GM12878 (cell line): ENCODE measurements around the gene INPP4B. TPM values are rescaled to one million over a fixed set of nuclear protein-coding genes. Genes with fewer than 3 reads are reported as not detected.

Experiments used
- ATAC-seq: fragments of 200-7000 bp; cut with Tn5 transposase; 3 replicates; pipeline ENCODE4 v1.9.1; 2020; ENCODE audit warnings: mild to moderate bottlenecking, moderate library complexity
- BruUV-seq: library from RNA; stranded (reverse); fragments of 400-500 nt; replicated peaks from 2 replicates; lab custom pipeline; 2021; lab: Mats Ljungman, UMichigan
- CTCF ChIA-PET: fragments of 300-600 bp; sonication (Branson Sonifier 250); formaldehyde crosslinking; extraction: SDS; loops from one replicate; lab custom pipeline; 2021; ENCODE audit warnings: inconsistent platforms; lab: Yijun Ruan, JAX
- POLR2A ChIA-PET: fragments of 350-600 bp; formaldehyde crosslinking; extraction: SDS; loops from one replicate; lab custom pipeline; 2021; ENCODE audit warnings: inconsistent platforms; lab: Charles Lee
- RAD21 ChIA-PET: fragments of 300-600 bp; sonication (Branson Sonifier 250); formaldehyde crosslinking; loops from one replicate; lab custom pipeline; 2023; ENCODE audit warnings: antibody characterized with exemption; ENCODE audit not compliant: unreplicated experiment; lab: Charles Lee
- SMC1A ChIA-PET: fragments of 300-600 bp; sonication (Branson Sonifier 250); formaldehyde crosslinking; loops from one replicate; lab custom pipeline; 2023; ENCODE audit not compliant: unreplicated experiment, uncharacterized antibody; lab: Charles Lee
- DNase-seq: peaks from one replicate; pipeline ENCODE4 v3.0.0-alpha.2; 2011; ENCODE audit warnings: low read depth, low spot score
- FAIRE-seq: peaks from 3 replicates; lab custom pipeline; 2011; peaks lifted over from hg19 to GRCh38; lab: Jason Lieb, UNC
- H2AFZ ChIP-seq: 2 replicates; pipeline ENCODE4 v1.6.0; 2011; ENCODE audit warnings: low read depth, low read length, control low read depth; ENCODE audit not compliant: control insufficient read depth
- H3K27ac ChIP-seq: 2 replicates; pipeline ENCODE4 v1.5.1; 2011; ENCODE audit warnings: control low read depth; ENCODE audit not compliant: control insufficient read depth, insufficient read depth
- H3K27me3 ChIP-seq, 2 experiments: replicated peaks in 1 of 2; 2 replicates each; pipeline versions ENCODE4 v1.6.0 to v1.6.1; 2011; ENCODE audit warnings: low read length in 1 of 2; ENCODE audit not compliant: control insufficient read depth in 2 of 2, insufficient read depth in 2 of 2
- H3K36me3 ChIP-seq, 2 experiments: 2 replicates each; pipeline ENCODE4 v1.5.1; 2011; ENCODE audit warnings: low read length in 1 of 2; ENCODE audit not compliant: control insufficient read depth in 2 of 2, insufficient read depth in 2 of 2
- H3K4me1 ChIP-seq: 2 replicates; pipeline ENCODE4 v1.6.1; 2011; ENCODE audit warnings: mild to moderate bottlenecking, low read length, moderate library complexity, mixed read lengths; ENCODE audit not compliant: control insufficient read depth, insufficient read depth
- H3K4me2 ChIP-seq: 2 replicates; pipeline ENCODE4 v1.6.0; 2011; ENCODE audit warnings: control low read depth; ENCODE audit not compliant: control insufficient read depth, insufficient read depth
- H3K4me3 ChIP-seq: fragments of 200-600 bp; sonication (generic); 2 replicates; pipeline ENCODE4 v1.5.1; 2016
- H3K79me2 ChIP-seq: 2 replicates; pipeline ENCODE4 v1.6.0; 2011; ENCODE audit warnings: low read length; ENCODE audit not compliant: control insufficient read depth, insufficient read depth
- H3K9ac ChIP-seq: 2 replicates; pipeline ENCODE4 v1.8.0; 2011; ENCODE audit warnings: low read length, control low read depth, mixed read lengths; ENCODE audit not compliant: control insufficient read depth, insufficient read depth
- H3K9me3 ChIP-seq: replicated peaks from 3 replicates; pipeline ENCODE4 v1.5.1; 2011; ENCODE audit warnings: mild to moderate bottlenecking, low read length; ENCODE audit not compliant: control insufficient read depth, insufficient read depth
- H4K20me1 ChIP-seq: 2 replicates; pipeline ENCODE4 v1.6.0; 2011; ENCODE audit not compliant: control insufficient read depth, insufficient read depth
- BHLHE40 ChIP-seq, 2 experiments: fragments of 450-650 bp in 1 of 2; IDR thresholded peaks; 2 replicates each; pipeline ENCODE4 v1.6.1; 2011 to 2017; ENCODE audit warnings: low read depth in 2 of 2, borderline replicate concordance in 1 of 2, improper control_type of control experiment in 1 of 2, low read length in 1 of 2, mild to moderate bottlenecking in 1 of 2
- EGR1 ChIP-seq, 2 experiments: IDR thresholded peaks; 1 replicate in 1 of 2; 2 replicates in 1 of 2; pipeline ENCODE4 v1.6.1; 2011 to 2012; ENCODE audit warnings: low read depth in 2 of 2, low read length in 2 of 2, borderline replicate concordance in 1 of 2, mild to moderate bottlenecking in 1 of 2, moderate library complexity in 1 of 2
- IKZF2 ChIP-seq, 2 experiments: fragments of 450-650 bp; IDR thresholded peaks; 2 replicates each; pipeline ENCODE4 v1.6.1; 2017; ENCODE audit warnings: mild to moderate bottlenecking in 2 of 2, moderate library complexity in 2 of 2
- KDM1A ChIP-seq: fragments of 200-600 bp; sonication (generic); IDR thresholded peaks from 2 replicates; pipeline ENCODE4 v1.6.1; 2016; ENCODE audit warnings: borderline replicate concordance
- MTA2 ChIP-seq: fragments of 450-650 bp; IDR thresholded peaks from 2 replicates; pipeline ENCODE4 v1.6.1; 2016; ENCODE audit warnings: low read depth, mild to moderate bottlenecking, moderate library complexity
- NR2C2 ChIP-seq: IDR thresholded peaks from 2 replicates; pipeline ENCODE4 v1.6.1; 2011; ENCODE audit warnings: borderline replicate concordance, low read depth; ENCODE audit not compliant: control insufficient read depth, insufficient read length
- SREBF2 ChIP-seq: IDR thresholded peaks from 2 replicates; pipeline ENCODE4 v1.6.1; 2012; ENCODE audit warnings: mild to moderate bottlenecking, low read length
- SUPT20H ChIP-seq: IDR thresholded peaks from 2 replicates; pipeline ENCODE4 v1.6.1; 2011; ENCODE audit warnings: low read depth, mild to moderate bottlenecking, low read length, moderate library complexity, borderline replicate concordance; ENCODE audit not compliant: control insufficient read depth
- ZBED1 ChIP-seq: IDR thresholded peaks from 2 replicates; pipeline ENCODE4 v1.6.1; 2016; ENCODE audit warnings: borderline replicate concordance
- WGBS: methylation state at CpG from one replicate; pipeline ENCODE4 v1.1.6; 2016; ENCODE audit warnings: low lambda C conversion rate; ENCODE audit not compliant: insufficient replicate concordance, insufficient coverage; ENCODE audit errors: missing lambda C conversion rate; 5-methylcytosine and 5-hydroxymethylcytosine counted together
- in situ Hi-C: fragments of 300-500 bp; cut with MboI; formaldehyde crosslinking; loops from 9 replicates; pipeline ENCODE4 v1.14.3; 2018; ENCODE audit warnings: mixed read lengths
- intact Hi-C: fragments of 100-400 bp; cut with micrococcal nuclease; formaldehyde crosslinking; loops from one replicate; pipeline ENCODE4 v1.14.2; 2022; ENCODE audit not compliant: unreplicated experiment
- polyA plus RNA-seq, 11 experiments: library from polyadenylated mRNA; depleted of rRNA in 4 of 11; unstranded in 6 of 11; stranded (reverse) in 5 of 11; fragments of >200 nt; fragmentation: Nextera tagmentation in 4 of 11; fragmentation: Illumina TruSeq in 1 of 11; extraction: Ambion mirVana in 4 of 11; extraction: Trizol in 1 of 11; gene quantifications; 1 replicate in 1 of 11; 2 replicates in 10 of 11; pipeline versions ENCODE4 v1.2.1 to v1.2.3, GENCODE V29; 2011 to 2016; ENCODE audit warnings: inconsistent platforms in 2 of 11, missing spikeins in 2 of 11, low read depth in 1 of 11
- total RNA-seq, 4 experiments: library from RNA; depleted of rRNA in 3 of 4; stranded (reverse); fragments of >200 nt in 3 of 4; fragmentation: Illumina TruSeq in 1 of 4; extraction: Trizol in 1 of 4; gene quantifications; 2 replicates each; pipeline versions ENCODE4 v1.2.1 to v1.2.3, GENCODE V29; 2013 to 2021
- TF ChIP-seq, protein P1 (sequence below): IDR thresholded peaks from 2 replicates; pipeline ENCODE4 v1.6.1; 2012; ENCODE audit warnings: low read length, inconsistent platforms
- TF ChIP-seq, protein P2 (sequence below): fragments of 450-650 bp; IDR thresholded peaks from 2 replicates; pipeline ENCODE4 v1.6.1; 2017; ENCODE audit warnings: mild to moderate bottlenecking, moderate library complexity

Gene INPP4B
- total and polyA plus RNA-seq, 10 of the 15 experiments (the other 5 are each of a cell fraction or from before 2014, with no cell fraction given): 0.53 to 11.2 (median 0.95) TPM

DNA sequence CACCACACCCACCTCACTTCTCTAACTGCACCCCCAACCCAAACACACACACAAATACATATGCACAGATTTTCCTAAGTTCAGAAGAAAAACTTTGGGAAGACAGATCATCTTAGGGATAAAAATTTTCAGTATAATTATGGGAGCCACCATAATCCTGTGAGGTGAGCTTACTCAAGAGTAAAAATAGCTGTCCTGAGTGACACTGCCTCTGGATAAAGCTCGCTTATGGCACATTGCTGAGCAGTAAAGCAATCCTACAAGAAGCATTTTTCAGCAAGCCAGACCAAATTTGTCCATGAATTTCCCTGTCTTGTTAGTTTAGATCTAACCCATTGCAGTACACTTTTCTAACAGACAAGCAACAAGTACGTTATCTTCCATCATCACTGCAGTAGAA is 83.8 kb downstream of the INPP4B start (continued):
- no peak for TF ChIP-seq MTA2

DNA sequence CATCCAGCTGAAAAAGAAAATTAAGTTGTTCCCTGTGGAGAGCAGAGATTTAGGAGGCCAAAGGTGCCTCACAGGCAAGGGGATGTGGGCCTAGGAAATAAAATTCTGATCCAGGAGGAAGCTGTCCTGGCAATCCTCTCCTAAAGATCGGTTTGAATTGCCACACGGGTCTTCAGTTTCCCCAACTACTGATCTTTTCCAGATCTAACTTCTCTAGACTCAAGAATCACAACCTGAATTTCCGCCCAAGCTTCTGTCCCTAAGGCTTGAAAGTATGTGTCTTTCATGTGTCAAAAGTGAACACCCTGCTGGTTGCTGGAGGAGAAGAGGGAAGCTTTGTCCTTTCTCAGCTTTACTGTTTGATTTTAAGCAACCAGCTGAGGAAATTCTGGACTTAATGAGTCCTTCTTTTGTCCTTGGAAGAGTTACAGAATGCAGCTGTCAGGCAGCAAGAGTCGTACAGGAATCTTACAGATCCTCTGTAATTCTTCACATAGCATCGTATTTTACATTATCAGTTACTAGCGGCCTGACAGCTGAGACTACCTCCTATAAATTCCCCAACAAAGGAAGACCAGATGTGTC is 93.8 kb downstream of the INPP4B start:
- SMC1A ChIA-PET: interaction anchor here (0.6 to 2.1 kb wide), 6 partner anchors 9 to 114 kb away, joined by 3 to 4 read pairs (median 3); no protein-coding TSS in a partner anchor
- in situ Hi-C loops: no loop called here

More for the DNA sequence above, 93.8 kb downstream of the INPP4B start:
- Histone ChIP-seq H3K4me2 (no peak overlapping the region), H4K20me1 (no peaks in the 10 kb centered on the region), H2AFZ (no peak overlapping the region), H3K4me3 (no peak overlapping the region), H3K36me3 (no peaks in the 10 kb centered on the region), H3K9ac (no peak overlapping the region), H3K79me2 (no peaks in the 10 kb centered on the region), H3K27me3 (no peaks in the 10 kb centered on the region), H3K9me3 (no peaks in the 10 kb centered on the region), H3K4me1 (no peaks in the 10 kb centered on the region), H3K27ac (no peak overlapping the region)
- intact Hi-C loops: no loop called here
- ChIA-PET CTCF (interaction anchor here (0.9 to 1.0 kb wide), 2 partner anchors 87 to 95 kb away, joined by 3 to 4 read pairs; no protein-coding TSS in a partner anchor), RAD21 (interaction anchor here (2.6 kb wide), 1 partner anchor 18 kb away, joined by 6 read pairs; no protein-coding TSS in a partner anchor), POLR2A (no interaction called here)
- no TSS peak for BruUV-seq
- 8% methylated on average over 6 of the region's 6 CpGs for WGBS
- TF ChIP-seq IKZF2 (IDR thresholded peaks at IDR 0.05): no peak
- TF ChIP-seq KDM1A: no peak
- TF ChIP-seq, protein P1, sequence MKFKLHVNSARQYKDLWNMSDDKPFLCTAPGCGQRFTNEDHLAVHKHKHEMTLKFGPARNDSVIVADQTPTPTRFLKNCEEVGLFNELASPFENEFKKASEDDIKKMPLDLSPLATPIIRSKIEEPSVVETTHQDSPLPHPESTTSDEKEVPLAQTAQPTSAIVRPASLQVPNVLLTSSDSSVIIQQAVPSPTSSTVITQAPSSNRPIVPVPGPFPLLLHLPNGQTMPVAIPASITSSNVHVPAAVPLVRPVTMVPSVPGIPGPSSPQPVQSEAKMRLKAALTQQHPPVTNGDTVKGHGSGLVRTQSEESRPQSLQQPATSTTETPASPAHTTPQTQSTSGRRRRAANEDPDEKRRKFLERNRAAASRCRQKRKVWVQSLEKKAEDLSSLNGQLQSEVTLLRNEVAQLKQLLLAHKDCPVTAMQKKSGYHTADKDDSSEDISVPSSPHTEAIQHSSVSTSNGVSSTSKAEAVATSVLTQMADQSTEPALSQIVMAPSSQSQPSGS: no peak
- TF ChIP-seq, protein P2, sequence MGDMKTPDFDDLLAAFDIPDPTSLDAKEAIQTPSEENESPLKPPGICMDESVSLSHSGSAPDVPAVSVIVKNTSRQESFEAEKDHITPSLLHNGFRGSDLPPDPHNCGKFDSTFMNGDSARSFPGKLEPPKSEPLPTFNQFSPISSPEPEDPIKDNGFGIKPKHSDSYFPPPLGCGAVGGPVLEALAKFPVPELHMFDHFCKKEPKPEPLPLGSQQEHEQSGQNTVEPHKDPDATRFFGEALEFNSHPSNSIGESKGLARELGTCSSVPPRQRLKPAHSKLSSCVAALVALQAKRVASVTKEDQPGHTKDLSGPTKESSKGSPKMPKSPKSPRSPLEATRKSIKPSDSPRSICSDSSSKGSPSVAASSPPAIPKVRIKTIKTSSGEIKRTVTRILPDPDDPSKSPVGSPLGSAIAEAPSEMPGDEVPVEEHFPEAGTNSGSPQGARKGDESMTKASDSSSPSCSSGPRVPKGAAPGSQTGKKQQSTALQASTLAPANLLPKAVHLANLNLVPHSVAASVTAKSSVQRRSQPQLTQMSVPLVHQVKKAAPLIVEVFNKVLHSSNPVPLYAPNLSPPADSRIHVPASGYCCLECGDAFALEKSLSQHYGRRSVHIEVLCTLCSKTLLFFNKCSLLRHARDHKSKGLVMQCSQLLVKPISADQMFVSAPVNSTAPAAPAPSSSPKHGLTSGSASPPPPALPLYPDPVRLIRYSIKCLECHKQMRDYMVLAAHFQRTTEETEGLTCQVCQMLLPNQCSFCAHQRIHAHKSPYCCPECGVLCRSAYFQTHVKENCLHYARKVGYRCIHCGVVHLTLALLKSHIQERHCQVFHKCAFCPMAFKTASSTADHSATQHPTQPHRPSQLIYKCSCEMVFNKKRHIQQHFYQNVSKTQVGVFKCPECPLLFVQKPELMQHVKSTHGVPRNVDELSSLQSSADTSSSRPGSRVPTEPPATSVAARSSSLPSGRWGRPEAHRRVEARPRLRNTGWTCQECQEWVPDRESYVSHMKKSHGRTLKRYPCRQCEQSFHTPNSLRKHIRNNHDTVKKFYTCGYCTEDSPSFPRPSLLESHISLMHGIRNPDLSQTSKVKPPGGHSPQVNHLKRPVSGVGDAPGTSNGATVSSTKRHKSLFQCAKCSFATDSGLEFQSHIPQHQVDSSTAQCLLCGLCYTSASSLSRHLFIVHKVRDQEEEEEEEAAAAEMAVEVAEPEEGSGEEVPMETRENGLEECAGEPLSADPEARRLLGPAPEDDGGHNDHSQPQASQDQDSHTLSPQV: no peak
- no peak for TF ChIP-seq BHLHE40 (IDR thresholded peaks at IDR 0.05; ENCODE audit: borderline replicate concordance in 1 of 2, low read depth in 2 of 2, low read length in 1 of 2)
- no peak for TF ChIP-seq SREBF2
- no peak for TF ChIP-seq NR2C2
- no peak for TF ChIP-seq EGR1 (IDR thresholded peaks at IDR 0.05; ENCODE audit: borderline replicate concordance in 1 of 2, low read depth in 2 of 2, low read length in 2 of 2)
- no peak for TF ChIP-seq SUPT20H
- TF ChIP-seq ZBED1: no peak
- ATAC-seq: no peak
- FAIRE-seq: no peak
- no peak for DNase-seq
